H9 (cell line): Measurements from ENCODE around the gene SLAMF7. TPM values are rescaled to one million over a fixed set of nuclear protein-coding genes. Genes with fewer than 3 reads are reported as not detected.

ENCODE experiments used
- DNase-seq: peaks from one replicate; pipeline ENCODE4 v3.0.0-alpha.2; 2017
- H2AFZ ChIP-seq: one replicate; pipeline ENCODE4 v1.6.1; 2013; ENCODE audit warnings: mild to moderate bottlenecking, low read length, control low read depth, moderate library complexity
- H2AK5ac ChIP-seq: 2 replicates; pipeline ENCODE4 v1.6.1; 2013; ENCODE audit warnings: low read length, control low read depth, mixed read lengths; ENCODE audit not compliant: insufficient read length
- H2BK120ac ChIP-seq: one replicate; pipeline ENCODE4 v1.6.1; 2013; ENCODE audit warnings: low read depth, mild to moderate bottlenecking, low read length, control low read depth, inconsistent platforms; ENCODE audit not compliant: poor library complexity, severe bottlenecking
- H2BK12ac ChIP-seq: 2 replicates; pipeline ENCODE4 v1.6.1; 2013; ENCODE audit warnings: low read length, control low read depth, mixed read lengths, low read depth; ENCODE audit not compliant: insufficient read length
- H2BK15ac ChIP-seq: 2 replicates; pipeline ENCODE4 v1.6.1; 2013; ENCODE audit warnings: low read depth, low read length, control low read depth
- H2BK20ac ChIP-seq: one replicate; pipeline ENCODE4 v1.6.1; 2013; ENCODE audit warnings: low read depth, mild to moderate bottlenecking, low read length, control low read depth, inconsistent platforms; ENCODE audit not compliant: poor library complexity, severe bottlenecking
- H2BK5ac ChIP-seq: 2 replicates; pipeline ENCODE4 v1.6.1; 2013; ENCODE audit warnings: low read length, control low read depth, mixed read lengths; ENCODE audit not compliant: insufficient read length
- H3K14ac ChIP-seq: 2 replicates; pipeline ENCODE4 v1.6.1; 2013; ENCODE audit warnings: low read length, control low read depth; ENCODE audit not compliant: insufficient read depth
- H3K18ac ChIP-seq: 2 replicates; pipeline ENCODE4 v1.6.1; 2013; ENCODE audit warnings: low read depth, mild to moderate bottlenecking, mixed read lengths, low read length, control low read depth; ENCODE audit not compliant: insufficient read length
- H3K23ac ChIP-seq: 2 replicates; pipeline ENCODE4 v1.6.1; 2013; ENCODE audit warnings: low read length, control low read depth, mixed read lengths, low read depth; ENCODE audit not compliant: insufficient read length
- H3K23me2 ChIP-seq: 2 replicates; pipeline ENCODE4 v1.6.1; 2013; ENCODE audit warnings: low read depth, mild to moderate bottlenecking, mixed read lengths, low read length, control low read depth; ENCODE audit not compliant: insufficient read length, poor library complexity, severe bottlenecking
- H3K27ac ChIP-seq: 2 replicates; pipeline ENCODE4 v1.5.1; 2013; ENCODE audit warnings: low read length, control low read depth, mixed read lengths, low read depth; ENCODE audit not compliant: insufficient read length
- H3K27me3 ChIP-seq: 2 replicates; pipeline ENCODE4 v1.6.1; 2013; ENCODE audit warnings: low read length, control low read depth, inconsistent platforms; ENCODE audit not compliant: insufficient read depth
- H3K4ac ChIP-seq: 2 replicates; pipeline ENCODE4 v1.6.1; 2013; ENCODE audit warnings: low read depth, mild to moderate bottlenecking, control low read depth, inconsistent platforms, low read length, moderate library complexity
- H3K4me1 ChIP-seq: 2 replicates; pipeline ENCODE4 v1.6.1; 2013; ENCODE audit warnings: low read length, control low read depth, inconsistent platforms; ENCODE audit not compliant: insufficient read depth
- H3K4me2 ChIP-seq: 2 replicates; pipeline ENCODE4 v1.6.1; 2013; ENCODE audit warnings: low read length, control low read depth, mixed read lengths; ENCODE audit not compliant: insufficient read length, insufficient read depth
- H3K56ac ChIP-seq: 2 replicates; pipeline ENCODE4 v1.6.1; 2013; ENCODE audit warnings: low read depth, mild to moderate bottlenecking, mixed read lengths, low read length, control low read depth; ENCODE audit not compliant: insufficient read length
- H3K79me1 ChIP-seq: 2 replicates; pipeline ENCODE4 v1.6.1; 2013; ENCODE audit warnings: low read depth, mild to moderate bottlenecking, moderate library complexity, low read length, control low read depth, inconsistent platforms; ENCODE audit not compliant: insufficient read depth, poor library complexity, severe bottlenecking
- H3K79me2 ChIP-seq: 2 replicates; pipeline ENCODE4 v1.6.1; 2013; ENCODE audit warnings: low read length, control low read depth, inconsistent platforms; ENCODE audit not compliant: insufficient read depth
- H3K9ac ChIP-seq: 2 replicates; pipeline ENCODE4 v1.6.1; 2013; ENCODE audit warnings: low read length, control low read depth, mixed read lengths; ENCODE audit not compliant: insufficient read length; ENCODE audit errors: extremely low read depth
- H3K9me3 ChIP-seq: one replicate; pipeline ENCODE4 v1.6.1; 2013; ENCODE audit warnings: low read depth, low read length, inconsistent platforms; ENCODE audit not compliant: control insufficient read depth
- H3T11ph ChIP-seq: one replicate; pipeline ENCODE4 v1.6.1; 2013; ENCODE audit warnings: mild to moderate bottlenecking, low read length, control low read depth, inconsistent platforms
- H4K20me1 ChIP-seq: one replicate; pipeline ENCODE4 v1.6.1; 2013; ENCODE audit not compliant: control insufficient read depth, insufficient read length, insufficient read depth
- H4K5ac ChIP-seq: 2 replicates; pipeline ENCODE4 v1.6.1; 2013; ENCODE audit warnings: low read depth, mild to moderate bottlenecking, mixed read lengths, low read length, control low read depth; ENCODE audit not compliant: insufficient read length
- H4K8ac ChIP-seq: replicated peaks from 2 replicates; pipeline ENCODE4 v1.6.1; 2013; ENCODE audit warnings: low read length, control low read depth, mixed read lengths, low read depth; ENCODE audit not compliant: insufficient read length
- H4K91ac ChIP-seq: 2 replicates; pipeline ENCODE4 v1.6.1; 2013; ENCODE audit warnings: low read depth, mild to moderate bottlenecking, moderate library complexity, mixed read lengths, low read length, control low read depth; ENCODE audit not compliant: insufficient read length
- H3K27ac Mint-ChIP-seq, 3 experiments: 2 replicates in 2 of 3; 3 replicates in 1 of 3; pipeline ENCODE4 v1.8.0; 2020 to 2021; ENCODE audit warnings: mixed read lengths in 3 of 3, mild to moderate bottlenecking in 1 of 3, moderate library complexity in 1 of 3
- H3K27me3 Mint-ChIP-seq: 2 replicates; pipeline ENCODE4 v1.8.0; 2021; ENCODE audit warnings: low read depth, mild to moderate bottlenecking, moderate library complexity, mixed read lengths
- H3K36me3 Mint-ChIP-seq, 3 experiments: 2 replicates in 2 of 3; 3 replicates in 1 of 3; pipeline ENCODE4 v1.8.0; 2020 to 2021; ENCODE audit warnings: low read depth in 3 of 3, mixed read lengths in 3 of 3; ENCODE audit not compliant: insufficient read depth in 1 of 3
- H3K4me1 Mint-ChIP-seq, 2 experiments: 2 replicates each; pipeline ENCODE4 v1.8.0; 2020; ENCODE audit warnings: mixed read lengths in 2 of 2
- H3K4me3 Mint-ChIP-seq, 2 experiments: 2 replicates in 1 of 2; 3 replicates in 1 of 2; pipeline ENCODE4 v1.8.0; 2020 to 2021; ENCODE audit warnings: mild to moderate bottlenecking in 2 of 2, mixed read lengths in 2 of 2, moderate library complexity in 1 of 2
- H3K9me3 Mint-ChIP-seq, 2 experiments: 2 replicates in 1 of 2; 3 replicates in 1 of 2; pipeline ENCODE4 v1.8.0; 2020; ENCODE audit warnings: mild to moderate bottlenecking in 2 of 2, mixed read lengths in 2 of 2, moderate library complexity in 1 of 2
- WGBS: extraction: QIAGEN DNeasy Blood & Tissue Kit; methylation state at CpG from one replicate; pipeline ENCODE4 v1.1.7; 2013; ENCODE audit warnings: missing lambda C conversion rate, low lambda C conversion rate, mixed read lengths; ENCODE audit not compliant: insufficient read length; ENCODE audit errors: extremely low coverage; 5-methylcytosine and 5-hydroxymethylcytosine counted together
- total RNA-seq: library from RNA; stranded (reverse); gene quantifications from 2 replicates; pipeline ENCODE4 v1.2.1, GENCODE V29; 2021
- TF ChIP-seq, protein P1 (sequence below): fragments of 200-600 bp; sonication (generic); conservative IDR thresholded peaks from 3 replicates; pipeline ENCODE4 v1.8.0; 2021; ENCODE audit warnings: antibody characterized with exemption, mild to moderate bottlenecking

The SLAMF7 gene
- total RNA-seq, 1 experiment from 2014 or later: not detected

- Histone ChIP-seq H2BK15ac (no peak overlapping the region), H3K9ac (no peak overlapping the region), H2BK5ac (no peak overlapping the region), H3K18ac (no peak overlapping the region), H3K4me2 (no peak overlapping the region), H3K79me2 (no peaks in the 10 kb centered on the region), H3K4ac (no peak overlapping the region), H2BK20ac (no peak overlapping the region), H3K9me3 (no peaks in the 10 kb centered on the region), H3T11ph (no peak overlapping the region), H3K14ac (no peak overlapping the region), H3K4me1 (no peaks in the 10 kb centered on the region), H3K23ac (no peak overlapping the region), H2BK12ac (no peak overlapping the region), H2AFZ (no peak overlapping the region), H4K5ac (no peak overlapping the region), H3K79me1 (no peaks in the 10 kb centered on the region), H4K91ac (no peak overlapping the region), H2AK5ac (no peak overlapping the region), H3K56ac (no peak overlapping the region), H4K20me1 (no peaks in the 10 kb centered on the region), H3K27me3 (no peaks in the 10 kb centered on the region), H4K8ac (no peak overlapping the region), H3K23me2 (no peaks in the 10 kb centered on the region), H3K27ac (no peak overlapping the region), H2BK120ac (no peak overlapping the region)
- DNase-seq: no peak
- TF ChIP-seq, protein P1, sequence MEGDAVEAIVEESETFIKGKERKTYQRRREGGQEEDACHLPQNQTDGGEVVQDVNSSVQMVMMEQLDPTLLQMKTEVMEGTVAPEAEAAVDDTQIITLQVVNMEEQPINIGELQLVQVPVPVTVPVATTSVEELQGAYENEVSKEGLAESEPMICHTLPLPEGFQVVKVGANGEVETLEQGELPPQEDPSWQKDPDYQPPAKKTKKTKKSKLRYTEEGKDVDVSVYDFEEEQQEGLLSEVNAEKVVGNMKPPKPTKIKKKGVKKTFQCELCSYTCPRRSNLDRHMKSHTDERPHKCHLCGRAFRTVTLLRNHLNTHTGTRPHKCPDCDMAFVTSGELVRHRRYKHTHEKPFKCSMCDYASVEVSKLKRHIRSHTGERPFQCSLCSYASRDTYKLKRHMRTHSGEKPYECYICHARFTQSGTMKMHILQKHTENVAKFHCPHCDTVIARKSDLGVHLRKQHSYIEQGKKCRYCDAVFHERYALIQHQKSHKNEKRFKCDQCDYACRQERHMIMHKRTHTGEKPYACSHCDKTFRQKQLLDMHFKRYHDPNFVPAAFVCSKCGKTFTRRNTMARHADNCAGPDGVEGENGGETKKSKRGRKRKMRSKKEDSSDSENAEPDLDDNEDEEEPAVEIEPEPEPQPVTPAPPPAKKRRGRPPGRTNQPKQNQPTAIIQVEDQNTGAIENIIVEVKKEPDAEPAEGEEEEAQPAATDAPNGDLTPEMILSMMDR: no peak
- WGBS: no CpG with 5 or more reads among the region's 1 CpG
- no peaks in the 10 kb centered on the region for H3K27me3 Mint-ChIP-seq
- H3K4me1 Mint-ChIP-seq: peaks cover 13 to 18% of the 10 kb centered on the region in 2 experiments
- H3K4me3 Mint-ChIP-seq: no peak overlapping the region
- H3K9me3 Mint-ChIP-seq: no peaks in the 10 kb centered on the region
- no peaks in the 10 kb centered on the region for H3K36me3 Mint-ChIP-seq
- no peak overlapping the region for H3K27ac Mint-ChIP-seq
These were observed 33.3 kb downstream of the SLAMF7 start for GRCh38 chr1:160772331-160772730.
